ENCODE data around the gene CCDC68. TPM values are rescaled to one million over a fixed set of nuclear protein-coding genes. Genes with fewer than 3 reads are reported as not detected.

CCDC68 gene
- total and polyA plus RNA-seq, 2 of the 8 experiments (the other 6 are each of a cell fraction or from before 2014, with no cell fraction given): 0.06 to 0.80 TPM

DNA sequence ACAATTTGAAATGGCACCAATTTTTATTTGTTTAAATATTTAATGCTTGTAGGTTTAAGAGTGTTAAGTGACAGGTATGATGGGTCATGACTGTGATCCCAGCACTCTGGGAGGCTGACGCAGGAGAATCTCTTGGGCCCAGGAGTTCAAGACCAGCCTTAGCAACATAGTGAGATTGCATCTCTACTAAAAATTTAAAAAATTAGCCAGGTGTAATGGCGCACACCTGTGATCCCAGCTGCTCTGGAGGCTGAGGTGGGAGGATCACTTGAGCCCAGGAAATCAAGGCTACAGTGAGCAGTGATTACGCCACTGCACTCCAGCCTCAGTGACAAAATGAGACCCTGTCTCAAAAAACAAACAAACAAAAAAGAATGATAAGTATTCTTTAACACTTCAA, 43.0 kb upstream of the CCDC68 start:
- Histone ChIP-seq H3K4ac (replicated peaks; ENCODE audit: insufficient read length, low read depth, low read length) (no peak overlapping the region), H2BK15ac (ENCODE audit: low read length) (no peak overlapping the region), H3K23me2 (ENCODE audit: low read depth, low read length) (no peaks in the 10 kb centered on the region), H3K56ac (replicated peaks; ENCODE audit: insufficient read length, low read depth, low read length) (no peak overlapping the region), H3K14ac (ENCODE audit: insufficient read length) (no peak overlapping the region), H4K91ac (replicated peaks; ENCODE audit: insufficient read length, low read length) (no peak overlapping the region), H3K9me3 (ENCODE audit: insufficient read depth in 2 of 2, low read depth in 1 of 2, low read length in 1 of 2) (no peaks in the 10 kb centered on the region), H3K4me3 (ENCODE audit: extremely low read depth in 1 of 4, insufficient read depth in 2 of 4, low read depth in 3 of 4, low read length in 4 of 4) (no peak overlapping the region), H3K36me3 (ENCODE audit: control insufficient read depth in 2 of 4, insufficient read depth in 4 of 4, low read length in 3 of 4) (no peaks in the 10 kb centered on the region), H4K5ac (ENCODE audit: insufficient read length, low read depth, low read length) (no peak overlapping the region), H2AK5ac (ENCODE audit: low read depth, low read length) (no peak overlapping the region), H2BK12ac (ENCODE audit: low read depth, low read length) (no peak overlapping the region), H2BK5ac (ENCODE audit: low read depth, low read length) (no peak overlapping the region), H2BK20ac (ENCODE audit: low read length) (no peak overlapping the region), H3K18ac (ENCODE audit: extremely low read depth, low read length) (no peak overlapping the region), H3K4me1 (replicated peaks in 1 of 4; ENCODE audit: control insufficient read depth in 3 of 4, insufficient read depth in 4 of 4, low read length in 3 of 4) (no peaks in the 10 kb centered on the region), H3K79me1 (ENCODE audit: low read depth, low read length) (no peaks in the 10 kb centered on the region), H2BK120ac (replicated peaks; ENCODE audit: low read depth, low read length) (no peak overlapping the region), H3K79me2 (ENCODE audit: control insufficient read depth in 1 of 2, insufficient read depth in 2 of 2, low read length in 2 of 2) (no peaks in the 10 kb centered on the region), H3K27me3 (replicated peaks in 1 of 4; ENCODE audit: control insufficient read depth in 3 of 4, extremely low read depth in 1 of 4, insufficient read depth in 3 of 4, low read length in 3 of 4) (no peaks in the 10 kb centered on the region), H2AFZ (ENCODE audit: low read length) (no peak overlapping the region), H3K23ac (ENCODE audit: insufficient read length) (no peak overlapping the region), H3K4me2 (ENCODE audit: insufficient read depth in 1 of 2, low read depth in 2 of 2, low read length in 2 of 2) (no peak overlapping the region), H4K20me1 (replicated peaks in 1 of 2; ENCODE audit: control insufficient read depth in 1 of 2, insufficient read depth in 2 of 2, low read length in 2 of 2) (no peaks in the 10 kb centered on the region), H4K8ac (ENCODE audit: extremely low read depth, insufficient read depth, low read length) (no peak overlapping the region), H3K27ac (ENCODE audit: low read depth, low read length) (no peak overlapping the region), H3K9ac (replicated peaks in 1 of 4; ENCODE audit: extremely low read depth in 1 of 4, low read depth in 3 of 4, low read length in 3 of 4) (no peak overlapping the region)
- POLR2A ChIA-PET (ENCODE audit: partially characterized antibody): no interaction called here
- TF ChIP-seq RBBP5 (IDR thresholded peaks at IDR 0.05; ENCODE audit: borderline replicate concordance, low read depth, low read length): no peak
- no peak for TF ChIP-seq BRCA1 (IDR thresholded peaks at IDR 0.05; ENCODE audit: low read depth, low read length)
- TF ChIP-seq TBP (IDR thresholded peaks at IDR 0.05; ENCODE audit: low read depth, low read length): no peak
- TF ChIP-seq RFX5 (IDR thresholded peaks at IDR 0.05; ENCODE audit: borderline replicate concordance, low read depth, low read length): no peak
- FAIRE-seq: no peak
- DNase-seq (ENCODE audit: low read depth in 1 of 2, low spot score in 2 of 2): no peak
- CTCF ChIA-PET (ENCODE audit: partially characterized antibody): interaction anchor here (1.7 to 2.1 kb wide), 2 partner anchors 19 to 50 kb away, joined by 4 to 8 read pairs; no protein-coding TSS in a partner anchor
- 96% methylated on average over 3 of the region's 3 CpGs; no CpG with 5 or more reads in 1 of the 2 experiments for WGBS, 2 experiments (ENCODE audit: extremely low coverage in 1 of 2, insufficient coverage in 1 of 2, insufficient read length in 1 of 2, insufficient replicate concordance in 2 of 2, low coverage in 1 of 2, low lambda C conversion rate in 2 of 2, missing lambda C conversion rate in 1 of 2)

Measured in H1 (cell line).